Fibroblast of lung (primary cell): ENCODE data around the gene CCDC92B.

Source experiments
- CTCF ChIP-seq, 2 donors: IDR thresholded peaks in 1 of 2; conservative IDR thresholded peaks in 1 of 2; 1 replicate in 1 of 2; 2 replicates in 1 of 2; pipeline ENCODE4 v1.5.1; 2011 to 2012; ENCODE audit warnings: low read length in 2 of 2, control low read depth in 1 of 2, inconsistent platforms in 1 of 2, low read depth in 1 of 2, mild to moderate bottlenecking in 1 of 2
- EZH2 ChIP-seq: IDR thresholded peaks from 2 replicates; pipeline ENCODE4 v1.5.1; 2012; ENCODE audit warnings: low read length, control low read depth, mild to moderate bottlenecking; ENCODE audit errors: missing control alignments

- TF ChIP-seq CTCF (conservative IDR thresholded peaks at IDR 0.05 in 1 of 2, IDR thresholded peaks at IDR 0.05 in 1 of 2; ENCODE audit: low read depth in 1 of 2, low read length in 2 of 2) = no peak
- no peak for TF ChIP-seq EZH2
Observed at GRCh38 chr17:2712300-2713043, 37.0 kb downstream of the CCDC92B start.
